Measurements from ENCODE around the gene C5AR2.
"Not testable (repeated sequence)": the region's sequence is repeated elsewhere in the genome, so short reads cannot be mapped to it uniquely, and the experiment has no call there.

- TF ChIP-seq YY1 (IDR thresholded peaks at IDR 0.05); REST (IDR thresholded peaks at IDR 0.05); CTCF (IDR thresholded peaks at IDR 0.05; ENCODE audit: low read depth, low read length, missing input control); EGR1 (IDR thresholded peaks at IDR 0.05; ENCODE audit: low read depth in 2 of 2); MAX (IDR thresholded peaks at IDR 0.05); RAD21 (IDR thresholded peaks at IDR 0.05); GABPA (IDR thresholded peaks at IDR 0.05 in 1 of 2, conservative IDR thresholded peaks at IDR 0.05 in 1 of 2); HNF4A (conservative IDR thresholded peaks at IDR 0.05); SP1 (IDR thresholded peaks at IDR 0.05); TAF1 (conservative IDR thresholded peaks at IDR 0.05); RXRA (IDR thresholded peaks at IDR 0.05); ATF3 (IDR thresholded peaks at IDR 0.05): not testable (repeated sequence)
Observed at GRCh38 chr19:47346024-47346423, 14.0 kb downstream of the C5AR2 start.

Measured in liver (tissue), 3 donors.